Activated T-helper 1 cell treated with anti-CD3 and anti-CD28 coated beads, Interleukin-12 subunit alpha, Interleukin-12 subunit beta, Interleukin-2, Interleukin-4 antibody, amounts not matched to agents 30 ng/mL and 10 ng/mL and 1 ng/mL, durations not matched to agents 14 hours and 24 hours and 36 hours (primary cell): ENCODE data around the gene POLR3E. TPM values are rescaled to one million over a fixed set of nuclear protein-coding genes. Genes with fewer than 3 reads are reported as not detected.
"Not testable (repeated sequence)": the region's sequence is repeated elsewhere in the genome, so short reads cannot be mapped to it uniquely, and the experiment has no call there.

Source experiments
- DNase-seq: peaks from one replicate; pipeline ENCODE4 v3.0.0; 2021; ENCODE audit warnings: low spot score
- H3K27ac Mint-ChIP-seq: one replicate; pipeline ENCODE4 v1.8.0; 2021; ENCODE audit warnings: mild to moderate bottlenecking, mixed read lengths
- H3K27me3 Mint-ChIP-seq: one replicate; pipeline ENCODE4 v1.8.0; 2022; ENCODE audit warnings: mild to moderate bottlenecking, moderate library complexity, mixed read lengths; ENCODE audit not compliant: insufficient read depth
- H3K36me3 Mint-ChIP-seq: one replicate; pipeline ENCODE4 v1.8.0; 2021; ENCODE audit warnings: low read depth, mixed read lengths
- H3K4me1 Mint-ChIP-seq: one replicate; pipeline ENCODE4 v1.8.0; 2021; ENCODE audit warnings: low read depth, mixed read lengths
- H3K4me3 Mint-ChIP-seq: one replicate; pipeline ENCODE4 v1.8.0; 2021; ENCODE audit warnings: mild to moderate bottlenecking, moderate library complexity, mixed read lengths
- H3K9me3 Mint-ChIP-seq: one replicate; pipeline ENCODE4 v1.8.0; 2021; ENCODE audit warnings: mixed read lengths
- intact Hi-C: fragments of 100-400 bp; cut with micrococcal nuclease; formaldehyde crosslinking; loops from one replicate; pipeline ENCODE4 v1.15.1; 2024
- total RNA-seq: library from RNA; stranded (reverse); gene quantifications from 2 replicates; pipeline ENCODE4 v1.2.3, GENCODE V29; 2022

POLR3E gene
- total RNA-seq, 1 donor from 2014 or later: 111 TPM

DNA sequence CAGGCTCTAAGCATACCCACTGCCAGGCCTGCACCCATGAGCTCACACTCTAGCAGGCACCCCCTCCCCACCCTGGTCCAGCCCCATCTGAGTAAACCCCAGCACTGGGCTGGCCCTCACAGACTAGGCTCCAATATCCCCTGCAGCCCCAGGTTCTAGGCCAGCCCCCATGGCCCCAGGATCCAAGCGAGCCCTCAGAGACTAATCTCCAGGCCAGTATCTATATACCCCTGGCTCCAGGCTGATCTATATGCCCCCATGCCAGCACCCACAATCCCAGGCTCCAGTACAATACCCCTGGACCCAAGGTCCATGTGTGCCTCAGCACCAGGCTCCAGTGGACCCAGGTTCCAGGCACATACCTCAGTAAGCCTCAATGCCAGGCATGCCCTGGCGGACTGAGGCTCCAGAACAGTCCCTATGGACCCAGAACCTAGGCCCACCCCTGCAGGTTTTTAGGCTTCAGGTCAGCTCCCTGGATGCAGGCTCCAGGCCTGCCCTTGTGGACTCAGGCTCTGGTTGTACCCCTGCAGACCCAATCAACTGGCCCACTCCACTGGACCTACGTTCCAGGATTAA lies 38.5 kb downstream of the POLR3E start:
- intact Hi-C loops: loop anchor here (5.0 kb wide), 1 partner anchor 37 kb away; the partner anchor contains the start of gene CDR2
- Mint-ChIP-seq H3K4me3 (no peak overlapping the region), H3K36me3 (peaks cover 78% of the 10 kb centered on the region)

DNA sequence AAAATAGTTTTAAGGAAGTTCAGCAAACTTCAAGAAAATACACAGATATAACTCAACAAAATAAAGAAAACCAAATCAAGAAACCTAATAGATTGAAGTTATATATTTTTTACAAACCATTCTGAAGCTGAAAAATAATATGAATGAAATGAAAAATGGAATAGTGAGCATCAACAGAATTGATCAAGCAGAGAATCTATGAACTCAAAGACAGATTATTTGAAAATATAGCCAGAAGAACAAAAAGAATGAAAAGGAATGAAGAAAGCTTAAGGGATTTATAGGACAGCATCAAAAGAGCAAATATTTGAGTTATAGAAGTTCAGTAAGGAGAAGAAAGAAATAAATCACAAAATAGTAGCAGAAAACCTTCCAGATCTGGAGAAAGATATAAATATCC lies 39.4 kb downstream of the POLR3E start:
- no peak for DNase-seq
- intact Hi-C loops: loop anchor here (5.0 kb wide), 1 partner anchor 36 kb away; the partner anchor contains the start of gene CDR2
- Mint-ChIP-seq H3K4me3 (no peak overlapping the region), H3K4me1 (peaks cover 22% of the 10 kb centered on the region), H3K36me3 (peaks cover 79% of the 10 kb centered on the region), H3K9me3 (peaks cover 48% of the 10 kb centered on the region), H3K27ac (peak overlapping the region; percentile 14), H3K27me3 (no peaks in the 10 kb centered on the region)

More for the DNA sequence above, 38.5 kb downstream of the POLR3E start:
- H3K4me1 Mint-ChIP-seq: peaks cover 22% of the 10 kb centered on the region
- H3K27ac Mint-ChIP-seq: no peak overlapping the region
- peaks cover 40% of the 10 kb centered on the region for H3K9me3 Mint-ChIP-seq
- no peaks in the 10 kb centered on the region for H3K27me3 Mint-ChIP-seq
- no peak for DNase-seq

DNA sequence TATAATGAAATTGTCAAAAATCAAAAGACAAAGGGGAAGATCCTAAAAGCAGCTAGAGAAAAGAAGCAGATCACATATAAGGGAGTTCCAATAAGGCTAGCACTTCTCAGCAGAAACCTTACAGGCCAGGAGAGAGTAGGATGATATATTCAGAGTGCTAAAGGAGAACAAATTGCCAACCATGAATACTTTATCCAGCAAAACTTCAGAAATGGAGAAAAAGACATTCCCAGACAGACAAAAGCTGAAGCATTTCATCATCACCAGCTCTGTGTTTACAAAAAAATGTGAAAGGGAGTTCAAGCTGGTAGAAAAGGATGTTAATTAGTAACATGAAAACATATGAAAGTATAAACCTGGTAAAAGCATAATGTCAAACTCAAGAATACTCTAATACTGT lies 39.8 kb downstream of the POLR3E start:
- H3K27me3 Mint-ChIP-seq: no peaks in the 10 kb centered on the region

DNA sequence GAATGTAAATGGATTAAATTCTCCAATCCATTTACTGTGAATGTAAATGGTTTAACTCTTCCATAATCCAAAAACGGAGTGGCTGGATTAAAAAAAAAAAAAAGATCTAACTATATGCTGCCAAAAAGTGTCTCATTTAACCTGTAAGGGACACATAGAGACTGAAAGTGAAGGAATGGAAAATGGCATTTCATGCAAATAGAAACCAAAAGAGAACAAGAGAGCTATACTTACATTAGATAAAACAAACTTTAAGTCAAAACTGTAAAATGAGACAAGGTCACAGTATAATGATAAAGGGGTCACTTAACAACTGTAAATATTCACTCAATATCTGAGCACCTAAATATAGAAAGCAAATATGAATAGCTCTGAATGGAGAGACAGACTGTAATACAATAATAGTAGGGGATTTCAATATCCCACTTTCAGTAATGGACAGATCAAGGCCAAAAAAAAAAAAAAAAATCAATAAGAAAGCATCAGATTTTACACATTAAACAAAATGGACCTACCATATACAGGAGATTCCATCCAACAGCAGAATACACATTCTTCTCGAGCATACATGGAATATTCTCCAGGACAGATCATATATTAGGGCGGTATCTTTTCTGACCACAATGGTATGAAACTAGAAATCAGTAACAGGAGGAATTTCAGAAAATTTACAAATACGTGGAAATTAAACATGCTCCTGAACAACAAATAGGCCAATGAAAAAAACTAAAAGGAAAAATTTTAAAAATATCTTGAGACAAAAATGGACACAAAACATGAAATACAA lies 40.8 kb downstream of the POLR3E start:
- Mint-ChIP-seq H3K27me3 (no peaks in the 10 kb centered on the region), H3K36me3 (peaks cover 82% of the 10 kb centered on the region), H3K4me3 (peak overlapping the region; percentile 6), H3K9me3 (peaks cover 50% of the 10 kb centered on the region), H3K4me1 (peaks cover 35% of the 10 kb centered on the region), H3K27ac (peak overlapping the region; percentile 73)
- no peak for DNase-seq
- intact Hi-C loops: loop anchor here (1.0 to 5.0 kb wide), 2 partner anchors 15 to 34 kb away; partner anchors contain the start of gene CDR2

More for the DNA sequence above, 39.8 kb downstream of the POLR3E start:
- Mint-ChIP-seq H3K9me3 (peaks cover 50% of the 10 kb centered on the region), H3K4me3 (no peak overlapping the region), H3K27ac (no peak overlapping the region), H3K4me1 (peaks cover 26% of the 10 kb centered on the region), H3K36me3 (peaks cover 79% of the 10 kb centered on the region)
- intact Hi-C loops: loop anchor here (1.0 to 5.0 kb wide), 2 partner anchors 16 to 35 kb away; partner anchors contain the start of gene CDR2
- no peak for DNase-seq

DNA sequence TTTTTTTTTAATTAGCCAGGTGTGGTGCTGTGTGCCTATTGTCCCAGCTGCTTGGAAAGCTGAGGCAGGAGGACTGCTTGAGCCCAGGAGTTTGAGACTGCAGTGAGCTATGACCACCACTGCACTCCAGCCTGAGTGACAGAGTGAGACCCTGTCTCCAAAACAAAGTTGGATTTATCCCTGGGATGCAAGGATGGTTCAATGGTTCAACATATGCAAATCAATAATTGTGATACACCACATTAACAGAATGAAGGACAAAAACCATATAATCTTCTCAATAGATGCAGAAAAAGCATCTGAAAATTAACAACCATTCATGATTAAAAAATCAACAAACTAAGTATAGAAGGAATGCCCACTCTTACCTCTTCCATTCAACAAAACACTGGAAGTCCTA lies 43.7 kb downstream of the POLR3E start:
- Mint-ChIP-seq H3K4me1 (peaks cover 32% of the 10 kb centered on the region), H3K27me3 (no peaks in the 10 kb centered on the region), H3K4me3 (no peak overlapping the region), H3K9me3 (peaks cover 50% of the 10 kb centered on the region), H3K36me3 (peaks cover 65% of the 10 kb centered on the region), H3K27ac (no peak overlapping the region)
- intact Hi-C loops: no loop called here
- no peak for DNase-seq

DNA sequence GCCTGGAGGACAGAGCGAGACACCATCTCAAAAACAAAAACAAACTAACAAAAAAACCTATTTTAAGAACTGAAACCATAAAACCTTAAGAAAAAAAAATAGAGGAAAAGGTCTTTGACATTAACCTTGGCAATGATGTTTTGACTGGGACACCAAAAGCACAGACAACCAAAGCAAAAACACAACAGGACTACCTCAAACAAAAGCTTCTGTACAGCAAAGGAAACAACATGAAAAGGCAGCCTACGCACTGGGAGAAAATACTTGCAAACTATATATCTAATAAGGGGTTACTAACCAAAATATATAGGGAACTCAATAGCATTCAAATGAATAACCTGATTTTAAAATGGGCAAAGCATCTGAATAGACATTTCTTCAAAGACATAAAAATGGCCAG lies 44.9 kb downstream of the POLR3E start:
- intact Hi-C loops: no loop called here
- Mint-ChIP-seq H3K27me3 (no peaks in the 10 kb centered on the region), H3K9me3 (peaks cover 39% of the 10 kb centered on the region), H3K36me3 (peaks cover 63% of the 10 kb centered on the region), H3K4me3 (no peak overlapping the region), H3K27ac (no peak overlapping the region), H3K4me1 (peaks cover 33% of the 10 kb centered on the region)
- DNase-seq: no peak

DNA sequence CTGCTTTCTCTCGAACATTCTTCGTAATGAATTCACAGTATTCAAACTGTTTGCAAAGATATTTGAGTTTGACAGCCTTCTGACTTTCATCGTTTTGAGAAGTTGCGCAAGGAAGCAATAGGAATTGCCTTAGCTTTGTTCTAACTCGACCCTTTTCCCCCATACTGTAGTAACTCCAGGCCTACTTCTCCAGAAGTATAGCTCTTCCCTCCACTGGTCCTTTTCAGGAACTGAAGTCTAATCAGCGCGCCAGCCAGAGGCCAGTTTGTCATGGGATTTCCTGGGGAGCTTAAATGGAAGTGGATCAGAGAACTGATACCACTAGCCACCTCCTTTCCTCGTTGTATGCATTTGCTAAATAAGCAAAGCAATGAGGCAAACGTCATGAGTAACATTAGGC lies 49.3 kb downstream of the POLR3E start:
- Mint-ChIP-seq H3K9me3 (peaks cover 3% of the 10 kb centered on the region), H3K4me1 (peaks cover 22% of the 10 kb centered on the region), H3K4me3 (no peak overlapping the region), H3K27me3 (no peaks in the 10 kb centered on the region), H3K27ac (no peak overlapping the region), H3K36me3 (peaks cover 64% of the 10 kb centered on the region)
- intact Hi-C loops: no loop called here
- DNase-seq: no peak

DNA sequence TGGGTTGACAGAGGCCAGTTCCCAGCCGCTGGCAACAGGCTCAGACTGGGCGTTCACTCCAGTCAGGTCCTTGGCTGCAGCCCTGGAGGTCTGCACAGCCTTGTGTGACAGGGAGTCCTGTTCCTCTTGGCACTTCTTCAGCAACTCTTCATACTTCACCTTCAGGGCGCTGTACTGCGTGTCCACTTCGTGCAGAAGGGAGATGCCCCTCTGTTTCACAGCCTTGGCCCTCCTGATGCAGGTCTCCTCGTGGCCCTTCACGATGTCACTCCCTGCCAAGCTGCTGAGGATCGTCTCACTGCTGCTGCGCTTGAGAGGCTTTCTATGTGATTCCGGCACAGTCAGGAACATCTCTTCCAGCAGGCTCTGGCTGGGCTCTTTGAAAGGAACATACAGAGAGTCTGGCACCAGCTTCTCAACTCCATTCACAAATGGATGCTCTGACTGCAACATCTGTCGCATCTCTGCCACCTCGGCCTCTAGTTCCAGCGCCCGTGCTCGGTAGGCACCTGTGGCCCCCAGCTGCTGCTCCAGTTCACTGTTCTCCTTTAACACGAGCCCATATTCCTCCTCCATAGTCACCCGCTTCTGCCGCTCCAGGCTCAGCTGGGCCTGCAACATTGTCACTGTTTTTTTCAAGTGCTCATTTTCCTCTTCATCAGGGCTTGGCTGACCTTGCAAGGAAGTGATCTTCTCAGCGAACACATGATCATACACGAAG lies 50.1 kb downstream of the POLR3E start:
- H3K36me3 Mint-ChIP-seq: peaks cover 61% of the 10 kb centered on the region

DNA sequence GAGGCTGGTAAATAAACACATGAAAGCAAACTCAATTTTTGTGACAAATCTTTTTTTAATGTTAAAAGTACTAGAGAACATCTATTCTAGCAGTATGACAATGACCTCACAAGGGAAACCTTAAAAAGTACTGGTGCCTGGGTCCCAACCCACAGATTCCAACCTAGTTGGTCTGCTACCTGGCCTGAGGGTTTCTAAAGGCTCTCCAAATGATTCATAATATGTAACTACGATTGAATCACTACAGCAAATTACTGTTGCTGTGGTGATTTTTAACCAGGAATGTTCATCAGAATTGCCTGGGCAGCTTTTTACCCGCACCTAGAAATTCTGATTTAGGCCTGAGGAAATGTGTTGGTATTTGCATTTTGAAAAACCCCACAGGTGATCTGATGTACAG lies 51.1 kb downstream of the POLR3E start:
- intact Hi-C loops: no loop called here

More for the DNA sequence above, 50.1 kb downstream of the POLR3E start:
- Mint-ChIP-seq H3K4me1 (peaks cover 15% of the 10 kb centered on the region), H3K4me3 (no peak overlapping the region), H3K27me3 (no peaks in the 10 kb centered on the region), H3K27ac (no peak overlapping the region), H3K9me3 (no peaks in the 10 kb centered on the region)
- no peak for DNase-seq
- intact Hi-C loops: no loop called here

DNA sequence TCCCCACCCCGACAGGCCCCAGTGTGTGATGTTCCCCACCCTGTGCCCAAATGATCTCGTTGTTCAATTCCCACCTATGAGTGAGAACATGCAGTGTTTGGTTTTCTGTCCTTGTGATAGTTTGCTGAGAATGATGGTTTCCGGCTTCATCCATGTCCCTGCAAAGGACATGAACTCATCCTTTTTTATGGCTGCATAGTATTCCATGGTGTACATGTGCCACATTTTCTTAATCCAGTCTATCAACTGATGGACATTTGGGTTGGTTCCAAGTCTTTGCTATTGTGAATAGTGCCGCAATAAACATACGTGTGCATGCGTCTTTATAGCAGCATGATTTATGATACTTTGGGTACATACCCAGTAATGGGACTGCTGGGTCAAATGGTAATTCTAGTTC lies 53.8 kb downstream of the POLR3E start:
- H3K27me3 Mint-ChIP-seq, DNase-seq, H3K4me3 Mint-ChIP-seq, H3K9me3 Mint-ChIP-seq, H3K27ac Mint-ChIP-seq, intact Hi-C loops: not testable (repeated sequence)
- H3K4me1 Mint-ChIP-seq: peaks cover 43% of the 10 kb centered on the region
- peaks cover 50% of the 10 kb centered on the region for H3K36me3 Mint-ChIP-seq

More for the DNA sequence above, 51.1 kb downstream of the POLR3E start:
- Mint-ChIP-seq H3K27ac (no peak overlapping the region), H3K4me1 (peaks cover 20% of the 10 kb centered on the region), H3K36me3 (peaks cover 55% of the 10 kb centered on the region), H3K27me3 (no peaks in the 10 kb centered on the region), H3K4me3 (no peak overlapping the region), H3K9me3 (no peaks in the 10 kb centered on the region)
- no peak for DNase-seq

DNA sequence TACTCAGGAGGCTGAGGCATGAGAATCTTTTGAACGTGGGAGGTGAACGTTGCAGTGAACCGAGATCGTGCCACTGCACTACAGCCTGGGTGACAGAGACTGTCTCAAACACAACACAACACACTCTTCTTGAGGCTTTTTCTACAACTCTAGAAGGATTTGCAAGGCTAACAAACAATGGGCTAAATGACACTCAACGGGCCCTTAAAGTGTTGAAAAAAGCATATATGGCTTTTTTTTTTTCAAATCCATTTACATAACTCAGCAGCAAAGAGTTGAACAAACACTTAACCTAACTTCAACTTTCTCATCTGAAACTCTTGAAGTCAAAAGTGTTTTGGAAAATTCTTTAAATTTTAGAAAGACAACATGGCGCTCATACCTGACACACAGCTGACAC lies 54.9 kb downstream of the POLR3E start:
- Mint-ChIP-seq H3K4me3 (no peak overlapping the region), H3K36me3 (peaks cover 41% of the 10 kb centered on the region), H3K4me1 (peaks cover 45% of the 10 kb centered on the region), H3K27ac (peak overlapping the region; percentile 94), H3K27me3 (no peaks in the 10 kb centered on the region), H3K9me3 (no peaks in the 10 kb centered on the region)
- intact Hi-C loops: loop anchor here (2.0 kb wide), 1 partner anchor 55 kb away; the partner anchor contains the start of gene POLR3E
- DNase-seq: no peak

DNA sequence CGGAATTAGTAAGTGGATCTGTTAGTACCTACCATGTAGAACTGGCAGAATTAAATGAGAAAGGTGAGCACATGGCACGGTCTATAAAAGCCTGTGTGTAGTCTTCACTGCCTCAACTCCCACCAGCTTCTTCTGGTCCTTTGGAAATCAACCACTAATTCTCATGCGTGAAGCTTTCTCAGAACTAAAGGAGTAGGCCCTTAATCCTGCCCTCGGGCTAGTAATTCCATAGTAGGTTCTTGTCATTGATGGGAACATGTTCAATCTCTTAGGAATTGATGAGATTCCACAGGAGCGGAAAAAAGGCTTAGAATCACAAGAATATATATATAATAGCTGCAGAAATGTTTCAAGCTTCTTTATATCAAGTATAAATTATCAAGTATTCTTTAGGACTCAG lies 55.5 kb downstream of the POLR3E start:
- intact Hi-C loops: loop anchor here (1.0 to 2.0 kb wide), 4 partner anchors 15 to 162 kb away; partner anchors contain the start of genes CDR2 and POLR3E
- Mint-ChIP-seq H3K36me3 (peaks cover 38% of the 10 kb centered on the region), H3K27ac (peak overlapping the region; percentile 94), H3K27me3 (no peaks in the 10 kb centered on the region), H3K4me1 (peaks cover 51% of the 10 kb centered on the region), H3K4me3 (no peak overlapping the region), H3K9me3 (no peaks in the 10 kb centered on the region)
- DNase-seq: no peak
